ENCODE results near the gene APRT. TPM values are rescaled to one million over a fixed set of nuclear protein-coding genes. Genes with fewer than 3 reads are reported as not detected.

The APRT gene
- total and polyA plus RNA-seq, 4 experiments from 2014 or later: 171 to 624 (median 372) TPM

DNA sequence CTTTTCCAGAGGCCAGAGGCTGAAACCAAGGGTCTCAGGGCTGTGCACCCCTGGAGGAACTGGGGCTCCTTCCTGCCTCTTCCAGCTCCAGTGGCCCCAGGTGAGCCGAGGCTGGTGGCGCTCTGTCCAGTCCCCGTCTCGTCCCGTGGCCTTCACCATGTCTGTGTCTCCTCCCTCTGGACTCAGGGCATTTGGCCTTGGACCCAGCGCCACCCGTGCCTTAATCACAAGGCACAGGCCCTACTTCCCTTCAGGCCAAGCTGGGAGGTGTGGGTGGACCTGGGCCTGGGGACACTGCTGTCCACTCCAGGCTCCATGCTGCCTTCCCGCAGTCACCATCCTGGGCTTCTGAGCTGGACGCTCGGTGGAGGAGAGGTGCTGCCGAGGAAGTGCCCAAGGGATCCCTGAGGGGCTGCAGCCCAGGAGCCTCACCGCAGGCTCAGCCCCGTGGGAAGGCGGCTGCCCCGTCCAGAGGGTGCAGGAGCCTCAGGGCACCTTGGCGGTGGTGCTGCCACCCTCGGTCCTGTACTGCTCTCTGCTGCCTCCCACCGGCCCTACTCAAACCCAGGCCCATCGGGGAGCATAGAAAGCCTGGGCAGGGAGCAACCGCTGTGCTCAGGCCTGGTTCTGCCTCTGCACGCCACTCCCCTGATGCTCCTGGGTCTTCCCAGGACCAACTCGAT, 9.6 kb upstream of the APRT start:
- intact Hi-C loops (cut with micrococcal nuclease): no loop called here
- H3K27me3 ChIP-seq (ENCODE audit: insufficient read depth, low read length): no peaks in the 10 kb centered on the region

DNA sequence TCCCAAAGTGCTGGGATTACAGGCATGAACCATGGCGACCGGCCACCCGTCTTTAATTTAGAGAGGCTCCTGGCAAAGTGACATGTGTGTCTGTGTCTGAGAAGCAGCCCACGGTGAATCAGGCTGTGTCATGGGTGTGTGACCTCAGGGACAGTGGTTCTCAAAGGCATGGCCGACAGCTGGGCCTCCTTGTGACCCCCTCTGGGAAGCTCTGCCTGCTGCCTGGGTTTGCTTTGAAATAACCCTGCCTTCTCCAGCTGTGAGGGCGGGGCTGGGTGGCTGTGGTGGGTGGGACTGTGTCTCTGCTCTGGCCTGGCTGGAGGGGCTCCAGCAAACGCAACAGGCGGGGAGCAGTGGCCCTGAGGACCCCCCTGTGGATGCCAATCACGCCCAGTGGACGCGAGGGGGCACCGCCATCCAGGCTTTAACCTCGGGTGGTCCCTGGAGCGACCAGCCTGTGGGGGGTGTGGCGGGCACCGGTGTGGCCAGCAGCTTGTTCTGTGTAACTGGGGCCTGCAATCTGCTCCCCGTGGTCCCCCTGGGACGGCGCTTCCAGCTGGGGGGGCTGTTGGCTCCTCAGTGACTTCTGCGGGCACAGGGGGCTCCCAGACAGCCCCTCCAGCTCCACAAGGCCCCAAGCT, 8.8 kb upstream of the APRT start:
- no peaks in the 10 kb centered on the region for H3K4me1 ChIP-seq (ENCODE audit: insufficient read depth, low read length)
- no peaks in the 10 kb centered on the region for H3K9me3 Mint-ChIP-seq
- no peak overlapping the region for H3K27ac ChIP-seq (ENCODE audit: low read depth, low read length)
- ChIA-PET CTCF (ENCODE audit: partially characterized antibody) (no interaction called here), POLR2A (ENCODE audit: partially characterized antibody) (interaction anchor here (1.2 kb wide), 1 partner anchor 9 kb away, joined by 4 read pairs; the partner anchor contains the start of gene APRT)
- H3K4me3 ChIP-seq (ENCODE audit: low read length in 2 of 2): no peak overlapping the region
- no peak overlapping the region for H3K27ac Mint-ChIP-seq
- no peaks in the 10 kb centered on the region for H3K9me3 ChIP-seq (ENCODE audit: control insufficient read depth in 1 of 2, low read length in 2 of 2)
- no peaks in the 10 kb centered on the region for H3K27me3 Mint-ChIP-seq
- peaks cover 0 to 4% of the 10 kb centered on the region in 2 donors for H3K36me3 Mint-ChIP-seq
- intact Hi-C loops (cut with micrococcal nuclease): no loop called here
- H3K27me3 ChIP-seq (ENCODE audit: insufficient read depth, low read length): no peaks in the 10 kb centered on the region
- no peak overlapping the region for H3K4me3 Mint-ChIP-seq
- H3K4me1 Mint-ChIP-seq: no peaks in the 10 kb centered on the region
- H3K36me3 ChIP-seq (ENCODE audit: insufficient read depth, low read length): no peaks in the 10 kb centered on the region
- no peak for DNase-seq

More for the DNA sequence above, 9.6 kb upstream of the APRT start:
- Histone ChIP-seq H3K36me3 (ENCODE audit: insufficient read depth, low read length) (no peaks in the 10 kb centered on the region), H3K4me3 (ENCODE audit: low read length in 2 of 2) (no peak overlapping the region), H3K9me3 (ENCODE audit: control insufficient read depth in 1 of 2, low read length in 2 of 2) (no peaks in the 10 kb centered on the region), H3K27ac (ENCODE audit: low read depth, low read length) (no peak overlapping the region), H3K4me1 (ENCODE audit: insufficient read depth, low read length) (no peaks in the 10 kb centered on the region)
- no peaks in the 10 kb centered on the region for H3K9me3 Mint-ChIP-seq
- H3K4me1 Mint-ChIP-seq: no peaks in the 10 kb centered on the region
- ChIA-PET POLR2A (ENCODE audit: partially characterized antibody) (interaction anchor here (1.2 kb wide), 1 partner anchor 9 kb away, joined by 4 read pairs; the partner anchor contains the start of gene APRT), CTCF (ENCODE audit: partially characterized antibody) (no interaction called here)
- H3K27me3 Mint-ChIP-seq: no peaks in the 10 kb centered on the region
- no peak overlapping the region for H3K4me3 Mint-ChIP-seq
- H3K27ac Mint-ChIP-seq: no peak overlapping the region
- peaks cover 0 to 6% of the 10 kb centered on the region in 2 donors for H3K36me3 Mint-ChIP-seq
- DNase-seq: no peak

DNA sequence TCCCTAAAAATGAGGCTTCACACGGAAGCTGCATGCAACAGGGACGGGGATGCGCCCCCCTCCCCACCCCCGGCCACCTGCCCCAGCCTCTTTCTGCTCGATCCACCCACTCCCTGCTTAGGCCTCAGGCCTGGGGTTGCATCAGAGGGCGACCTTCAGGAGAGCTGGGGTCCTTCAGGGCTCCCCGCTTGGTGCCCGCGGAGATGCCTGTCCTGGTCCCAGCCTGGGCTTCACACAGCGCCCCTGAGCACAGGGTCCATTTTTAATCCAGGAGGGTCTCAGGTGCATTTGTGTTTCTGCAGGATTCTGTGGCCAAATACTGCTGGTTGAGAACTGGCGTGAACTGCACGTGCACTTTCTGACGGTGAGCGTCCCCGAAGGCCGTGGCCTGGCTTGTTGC, 7.4 kb upstream of the APRT start:
- H3K4me1 ChIP-seq (ENCODE audit: insufficient read depth, low read length): no peaks in the 10 kb centered on the region
- no peak overlapping the region for H3K4me3 ChIP-seq (ENCODE audit: low read length in 2 of 2)
- Mint-ChIP-seq H3K27ac (no peak overlapping the region), H3K4me3 (no peak overlapping the region), H3K9me3 (no peaks in the 10 kb centered on the region), H3K36me3 (peaks cover 0 to 4% of the 10 kb centered on the region in 2 donors), H3K4me1 (no peaks in the 10 kb centered on the region), H3K27me3 (no peaks in the 10 kb centered on the region)
- no peaks in the 10 kb centered on the region for H3K27me3 ChIP-seq (ENCODE audit: insufficient read depth, low read length)
- intact Hi-C loops (cut with micrococcal nuclease): no loop called here
- H3K9me3 ChIP-seq (ENCODE audit: control insufficient read depth in 1 of 2, low read length in 2 of 2): no peaks in the 10 kb centered on the region
- POLR2A ChIA-PET (ENCODE audit: partially characterized antibody): no interaction called here
- CTCF ChIA-PET (ENCODE audit: partially characterized antibody): interaction anchor here (3.0 kb wide), 1 partner anchor 39 kb away, joined by 11 read pairs; the partner anchor contains the start of gene TRAPPC2L
- no peak for DNase-seq
- no peak overlapping the region for H3K27ac ChIP-seq (ENCODE audit: low read depth, low read length)
- no peaks in the 10 kb centered on the region for H3K36me3 ChIP-seq (ENCODE audit: insufficient read depth, low read length)

DNA sequence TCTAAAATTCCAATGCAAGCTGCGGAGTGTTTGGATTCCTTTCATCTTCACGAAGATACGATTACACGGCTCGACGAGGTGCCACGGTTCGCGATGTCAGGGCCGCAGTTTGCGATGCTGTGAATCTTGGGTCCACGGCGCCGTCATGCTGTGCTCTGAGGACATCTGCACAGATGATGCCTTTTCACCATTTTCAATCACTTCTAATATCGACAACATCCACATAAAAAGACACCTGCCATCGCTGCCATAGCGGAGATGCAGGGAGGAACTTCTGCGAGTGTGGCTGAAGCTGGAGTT, 6.8 kb upstream of the APRT start:
- Mint-ChIP-seq H3K9me3 (no peaks in the 10 kb centered on the region), H3K27ac (no peak overlapping the region), H3K4me3 (no peak overlapping the region), H3K4me1 (peaks cover 0 to 4% (median 3%) of the 10 kb centered on the region in 4 donors), H3K36me3 (peaks cover 0 to 4% of the 10 kb centered on the region in 2 donors), H3K27me3 (no peaks in the 10 kb centered on the region)
- Histone ChIP-seq H3K4me1 (ENCODE audit: insufficient read depth, low read length) (no peaks in the 10 kb centered on the region), H3K9me3 (ENCODE audit: control insufficient read depth in 1 of 2, low read length in 2 of 2) (no peaks in the 10 kb centered on the region), H3K4me3 (ENCODE audit: low read length in 2 of 2) (no peak overlapping the region), H3K27me3 (ENCODE audit: insufficient read depth, low read length) (no peaks in the 10 kb centered on the region), H3K27ac (ENCODE audit: low read depth, low read length) (no peak overlapping the region), H3K36me3 (ENCODE audit: insufficient read depth, low read length) (no peaks in the 10 kb centered on the region)
- intact Hi-C loops (cut with micrococcal nuclease): no loop called here
- DNase-seq: no peak
- POLR2A ChIA-PET (ENCODE audit: partially characterized antibody): interaction anchor here (1.0 kb wide), 1 partner anchor 38 kb away, joined by 3 read pairs; no protein-coding TSS in a partner anchor
- CTCF ChIA-PET (ENCODE audit: partially characterized antibody): interaction anchor here (1.4 to 3.0 kb wide), 2 partner anchors 39 to 81 kb away, joined by 5 to 11 read pairs; partner anchors contain the start of gene TRAPPC2L

DNA sequence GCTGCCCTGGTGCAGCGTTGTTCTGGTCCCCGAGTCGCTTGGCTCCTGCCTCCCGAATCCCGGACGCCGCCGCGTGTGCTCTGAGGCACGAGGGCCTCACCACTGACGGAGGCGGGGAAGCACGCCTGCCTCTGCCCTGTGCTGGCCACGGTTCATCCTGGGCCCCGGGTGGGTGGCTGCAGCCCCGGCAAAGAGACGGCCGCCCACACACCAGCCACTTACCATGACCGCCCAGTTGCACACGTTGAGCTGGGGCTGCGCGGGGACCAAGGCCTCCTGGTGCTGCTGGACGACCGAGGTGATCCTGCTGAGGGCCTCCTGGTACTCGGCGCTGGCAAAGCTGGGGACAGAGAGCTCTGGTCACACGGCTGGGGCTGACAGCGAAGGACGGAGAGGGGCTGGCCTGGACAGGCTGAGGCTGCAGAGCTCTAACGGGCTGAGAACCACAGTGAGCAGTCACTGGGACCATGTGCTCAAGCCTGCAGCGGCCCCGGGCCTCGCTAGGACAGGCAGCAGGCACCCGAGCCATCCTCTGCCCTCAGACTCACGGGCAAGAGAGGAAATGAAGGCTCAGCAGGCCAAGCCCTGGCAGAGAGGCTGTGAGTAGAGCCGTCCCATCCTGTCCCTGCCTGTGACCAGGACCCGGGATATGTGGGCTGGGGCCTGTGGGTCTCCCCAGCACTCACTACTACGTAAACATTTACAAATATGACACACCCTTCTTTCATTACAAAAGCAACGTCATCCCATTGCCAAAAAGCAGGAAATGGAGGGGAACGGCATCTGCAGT, 6.3 kb upstream of the APRT start:
- no peaks in the 10 kb centered on the region for H3K9me3 Mint-ChIP-seq
- peaks cover 0 to 4% (median 3%) of the 10 kb centered on the region in 4 donors for H3K4me1 Mint-ChIP-seq
- no peak overlapping the region for H3K4me3 ChIP-seq (ENCODE audit: low read length in 2 of 2)
- H3K27ac Mint-ChIP-seq: no peak overlapping the region
- H3K27me3 ChIP-seq (ENCODE audit: insufficient read depth, low read length): no peaks in the 10 kb centered on the region
- H3K36me3 ChIP-seq (ENCODE audit: insufficient read depth, low read length): no peaks in the 10 kb centered on the region
- no peak for DNase-seq
- H3K27ac ChIP-seq (ENCODE audit: low read depth, low read length): no peak overlapping the region
- H3K4me1 ChIP-seq (ENCODE audit: insufficient read depth, low read length): no peaks in the 10 kb centered on the region
- no peak overlapping the region for H3K4me3 Mint-ChIP-seq
- ChIA-PET POLR2A (ENCODE audit: partially characterized antibody) (interaction anchor here (1.0 kb wide), 1 partner anchor 37 kb away, joined by 3 read pairs; no protein-coding TSS in a partner anchor), CTCF (ENCODE audit: partially characterized antibody) (interaction anchor here (1.3 to 3.0 kb wide), 3 partner anchors 40 to 349 kb away, joined by 3 to 11 read pairs (median 5); partner anchors contain the start of gene TRAPPC2L)
- H3K36me3 Mint-ChIP-seq: peaks cover 0 to 3% of the 10 kb centered on the region in 2 donors
- intact Hi-C loops (cut with micrococcal nuclease): no loop called here
- H3K9me3 ChIP-seq (ENCODE audit: control insufficient read depth in 1 of 2, low read length in 2 of 2): no peaks in the 10 kb centered on the region
- H3K27me3 Mint-ChIP-seq: no peaks in the 10 kb centered on the region

DNA sequence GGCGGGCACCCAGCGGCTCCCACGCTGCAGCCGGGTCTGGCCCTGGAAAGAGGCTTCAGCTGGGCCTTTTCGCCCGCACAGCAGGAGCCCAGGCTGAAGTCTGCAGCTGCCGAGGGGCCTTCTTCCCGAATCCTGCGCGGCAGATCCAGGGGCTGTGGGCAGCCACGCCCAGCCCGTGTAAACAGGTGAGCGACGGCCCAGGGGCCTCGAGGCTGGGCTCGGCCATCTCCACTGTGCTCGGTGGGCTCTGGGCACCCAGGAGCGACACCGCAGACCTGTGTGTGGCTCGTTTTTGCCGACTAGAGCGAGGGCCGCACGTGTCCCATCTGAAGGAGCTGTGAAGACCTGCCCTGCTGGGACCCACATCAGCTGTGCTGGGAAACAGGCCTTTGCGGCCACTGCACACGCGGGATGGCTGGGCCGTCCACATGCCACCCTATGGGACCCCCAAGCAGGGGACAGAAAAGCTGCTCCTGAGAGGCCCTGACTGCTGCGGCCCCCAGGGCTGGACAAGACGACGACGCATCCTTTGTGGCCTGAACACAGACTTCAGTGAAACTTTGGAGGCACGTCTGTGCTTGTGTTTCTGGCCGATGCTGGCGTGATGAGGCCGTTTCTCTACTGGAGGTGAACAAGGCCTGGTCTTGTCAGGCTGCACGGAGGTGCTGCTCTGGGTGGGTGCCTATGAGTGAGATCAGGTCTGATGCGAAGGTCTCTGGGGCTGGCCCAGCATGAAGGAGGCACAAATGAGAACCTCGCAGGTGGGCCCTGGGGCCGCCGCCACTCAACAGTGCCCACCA, 5.2 kb upstream of the APRT start:
- H3K9me3 Mint-ChIP-seq: no peaks in the 10 kb centered on the region

More for the DNA sequence above, 5.2 kb upstream of the APRT start:
- intact Hi-C loops (cut with micrococcal nuclease): loop anchor here (1.0 kb wide), 1 partner anchor 399 kb away; no protein-coding TSS in a partner anchor
- Mint-ChIP-seq H3K4me1 (peaks cover under 1 to 8% (median 4%) of the 10 kb centered on the region in 4 donors), H3K27me3 (no peaks in the 10 kb centered on the region), H3K4me3 (no peak overlapping the region), H3K36me3 (peaks cover 0 to under 1% of the 10 kb centered on the region in 2 donors), H3K27ac (no peak overlapping the region)
- H3K27ac ChIP-seq (ENCODE audit: low read depth, low read length): no peak overlapping the region
- no peaks in the 10 kb centered on the region for H3K9me3 ChIP-seq (ENCODE audit: control insufficient read depth in 1 of 2, low read length in 2 of 2)
- H3K36me3 ChIP-seq (ENCODE audit: insufficient read depth, low read length): no peaks in the 10 kb centered on the region
- ChIA-PET CTCF (ENCODE audit: partially characterized antibody) (interaction anchor here (1.2 to 3.0 kb wide), 4 partner anchors 18 to 350 kb away, joined by 3 to 11 read pairs (median 4); partner anchors contain the start of gene TRAPPC2L), POLR2A (ENCODE audit: partially characterized antibody) (interaction anchor here (1.1 kb wide), 1 partner anchor 40 kb away, joined by 3 read pairs; the partner anchor contains the start of genes GALNS and TRAPPC2L)
- H3K4me1 ChIP-seq (ENCODE audit: insufficient read depth, low read length): no peaks in the 10 kb centered on the region
- H3K4me3 ChIP-seq (ENCODE audit: low read length in 2 of 2): no peak overlapping the region
- no peaks in the 10 kb centered on the region for H3K27me3 ChIP-seq (ENCODE audit: insufficient read depth, low read length)
- no peak for DNase-seq
